GM18907 (cell line): ENCODE results near the gene KIF25.
"Not testable (repeated sequence)": the region's sequence is repeated elsewhere in the genome, so short reads cannot be mapped to it uniquely, and the experiment has no call there.

ENCODE experiments used
- ATAC-seq: cut with Tn5 transposase; IDR thresholded peaks from one replicate; pipeline ENCODE4 v1.9.1; 2021; ENCODE audit warnings: mild to moderate bottlenecking, moderate library complexity; ENCODE audit not compliant: unreplicated experiment

The KIF25 gene

GRCh38 chr6:167993169-167993568 is 4.3 kb upstream of the KIF25 start:
- no peak for ATAC-seq

- no peak for ATAC-seq
Measured at GRCh38 chr6:167993831-167994230, 3.6 kb upstream of the KIF25 start.

DNA sequence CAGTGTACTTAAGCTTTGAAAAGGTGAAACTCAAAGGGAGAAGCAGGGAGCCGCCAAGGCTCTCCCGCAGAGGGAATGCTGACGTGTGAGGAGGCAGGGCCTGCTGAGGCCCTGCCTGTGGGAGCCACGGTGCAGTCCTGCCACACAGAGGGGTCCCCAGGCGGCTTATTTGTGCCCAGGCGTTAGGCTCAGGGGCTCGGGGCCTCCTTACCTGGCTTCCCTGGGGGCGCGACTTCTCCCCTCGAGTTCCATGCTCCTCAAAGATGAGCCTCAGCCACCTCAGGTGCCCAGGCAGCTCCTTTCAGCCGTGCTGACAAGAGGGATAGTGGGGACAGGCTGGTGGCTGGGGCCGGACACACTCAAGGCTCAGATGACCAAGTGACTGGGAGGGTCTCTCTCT is 2.2 kb upstream of the KIF25 start:
- no peak for ATAC-seq

GRCh38 chr6:167995731-167996151 is 1.7 kb upstream of the KIF25 start:
- no peak for ATAC-seq

DNA sequence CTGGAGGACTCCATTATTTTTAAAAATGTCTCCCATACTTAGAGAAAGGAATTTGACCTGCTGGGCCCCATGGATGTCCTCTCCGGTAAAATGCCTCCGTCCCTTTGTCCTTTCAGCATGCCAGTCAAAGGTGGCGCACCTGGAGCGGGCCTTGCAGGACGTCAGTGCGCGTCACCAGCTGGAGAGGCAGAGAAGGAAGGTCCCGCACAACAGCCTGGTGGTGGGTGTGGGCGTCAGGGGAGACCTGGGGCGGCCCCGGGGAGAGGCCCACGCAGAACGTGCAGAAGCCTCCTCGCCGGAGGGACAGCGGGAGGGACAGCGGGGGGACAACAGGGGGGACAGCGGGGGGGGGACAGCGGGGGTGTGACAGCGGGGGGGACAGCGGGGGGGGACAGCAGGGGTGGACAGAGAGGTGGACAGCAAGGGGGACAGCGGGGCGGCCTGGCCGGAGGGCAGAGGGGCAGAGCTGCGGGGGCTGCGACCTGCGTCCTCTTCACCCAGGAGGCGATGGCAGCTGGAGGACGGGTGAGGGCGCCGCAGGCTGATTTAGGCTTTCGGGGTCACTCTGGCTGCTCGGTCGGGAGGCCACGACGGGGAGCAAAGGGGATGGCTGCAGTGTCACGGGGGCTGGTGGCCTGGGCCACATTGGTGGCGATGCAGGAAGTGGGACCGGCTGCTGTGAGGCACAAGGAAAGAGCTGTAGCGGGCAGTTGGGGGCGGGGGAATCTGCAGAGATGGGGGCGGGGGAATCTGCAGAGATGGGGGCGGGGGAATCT is 859 bp upstream of the KIF25 start:
- ATAC-seq = no peak

- ATAC-seq = no peak
Measured at GRCh38 chr6:167998215-167998614, 744 bp downstream of the KIF25 start.

DNA sequence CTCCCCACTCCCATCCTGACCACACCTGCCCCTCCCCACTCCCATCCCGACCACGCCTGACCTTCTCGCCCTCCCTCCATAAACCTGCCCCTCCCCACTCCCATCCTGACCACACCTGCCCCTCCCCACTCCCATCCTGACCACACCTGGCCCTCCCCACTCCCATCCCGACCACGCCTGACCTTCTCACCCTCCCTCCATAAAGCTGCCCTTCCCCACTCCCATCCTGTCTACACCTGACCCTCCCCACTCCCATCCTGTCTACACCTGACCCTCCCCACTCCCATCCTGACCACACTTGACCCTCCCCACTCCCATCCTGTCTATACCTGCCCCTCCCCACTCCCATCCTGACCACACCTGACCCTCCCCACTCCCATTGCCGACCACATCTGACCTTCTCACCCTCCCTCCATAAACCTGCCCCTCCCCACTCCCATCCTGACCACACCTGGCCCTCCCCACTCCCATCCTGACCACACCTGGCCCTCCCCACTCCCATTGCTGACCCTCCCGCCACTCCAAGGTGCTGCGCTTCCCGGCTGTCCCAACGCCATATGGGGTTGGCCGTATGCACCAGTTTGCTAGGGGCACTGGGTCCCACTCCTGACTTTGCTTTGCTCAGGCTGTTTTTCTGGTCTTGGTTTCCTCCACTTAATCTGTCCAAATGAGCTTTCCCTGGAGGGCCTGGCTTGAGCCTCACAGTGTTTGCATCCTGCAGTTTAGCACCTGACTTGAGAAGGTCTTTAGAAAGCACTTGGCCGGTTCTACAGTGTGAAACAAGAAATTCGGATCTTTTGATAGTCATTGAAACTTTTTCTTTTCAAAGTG is 2.9 kb downstream of the KIF25 start:
- ATAC-seq = no peak

DNA sequence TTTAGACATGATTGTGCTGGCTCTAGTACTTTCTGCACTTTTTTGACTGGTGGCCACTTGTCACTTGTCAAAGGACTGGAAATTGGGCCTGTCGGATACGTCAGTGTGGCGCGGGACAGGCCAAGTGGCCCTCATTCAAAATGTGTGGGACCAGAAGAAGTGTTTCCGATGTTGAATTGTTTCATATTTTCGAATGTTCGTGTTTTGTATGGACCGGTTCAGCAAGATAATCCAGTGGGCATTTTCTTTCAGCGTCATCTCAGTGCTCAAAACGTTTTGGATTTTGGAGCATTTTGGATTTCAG is 3.5 kb downstream of the KIF25 start:
- ATAC-seq = no peak

- not testable (repeated sequence) for ATAC-seq
Measured at GRCh38 chr6:168001514-168001913, 4.0 kb downstream of the KIF25 start.

DNA sequence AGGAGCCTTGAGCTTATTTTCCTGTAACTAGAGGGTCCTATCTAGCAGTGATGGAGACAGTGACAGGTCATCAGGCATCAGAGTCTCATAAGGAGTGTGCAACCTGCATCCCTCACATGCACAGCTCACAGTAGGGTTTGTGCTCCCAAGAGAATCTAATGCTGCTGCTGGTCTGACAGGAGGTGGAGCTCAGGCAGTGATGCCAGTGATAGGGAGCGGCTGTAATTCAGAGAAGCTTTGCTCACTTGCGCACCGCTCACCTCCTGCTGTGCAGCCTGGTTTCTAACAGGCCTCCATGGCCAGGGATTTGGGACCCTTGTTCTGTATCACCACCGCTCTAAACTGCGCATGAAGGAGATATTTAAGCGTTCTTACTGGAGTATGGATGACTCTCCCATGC is 5.3 kb downstream of the KIF25 start:
- ATAC-seq = no peak

DNA sequence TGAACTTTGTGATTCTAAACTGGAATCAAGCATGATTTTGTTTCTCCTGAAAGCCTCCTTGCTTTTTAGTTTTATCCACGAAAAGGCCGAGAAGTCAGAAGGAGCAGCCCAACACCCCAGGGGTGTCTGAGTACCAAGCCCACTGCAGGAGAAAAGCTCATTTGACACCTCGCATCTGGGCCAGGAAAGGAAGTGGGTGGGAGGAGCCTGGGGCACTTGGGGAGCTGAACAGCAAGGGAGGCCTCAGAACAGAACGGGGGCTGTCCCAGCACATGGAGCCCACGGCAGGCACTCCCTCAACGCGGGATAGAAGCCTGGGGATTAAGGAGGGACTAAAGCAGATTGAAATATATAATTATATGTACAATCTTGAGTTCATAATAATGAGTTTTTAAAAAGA is 6.6 kb downstream of the KIF25 start:
- ATAC-seq = no peak

- no peak for ATAC-seq
Measured at GRCh38 chr6:168004945-168005344, 7.5 kb downstream of the KIF25 start.

DNA sequence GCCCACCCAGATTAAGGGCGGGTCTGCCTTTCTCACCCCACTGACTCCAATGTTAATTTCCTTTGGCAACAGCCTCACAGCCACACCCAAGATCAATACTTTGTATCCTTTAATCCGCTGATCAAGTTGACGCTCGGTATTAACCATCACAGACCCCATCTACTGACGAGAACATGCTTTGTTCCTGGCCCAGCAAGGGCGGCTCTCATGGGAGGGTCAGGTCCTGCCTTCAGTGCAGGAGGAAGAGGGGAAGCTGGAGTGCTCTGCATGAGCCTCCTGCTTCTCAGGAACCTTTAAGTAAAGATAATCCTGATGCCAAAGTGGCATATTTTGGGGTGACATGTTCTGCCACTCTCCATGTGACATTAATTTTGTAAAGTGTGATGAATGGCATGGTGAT is 8.3 kb downstream of the KIF25 start:
- ATAC-seq = no peak

GRCh38 chr6:168007592-168008338 is 10.3 kb downstream of the KIF25 start:
- ATAC-seq = no peak

GRCh38 chr6:168009331-168009730 is 11.9 kb downstream of the KIF25 start:
- no peak for ATAC-seq

- ATAC-seq = no peak
Measured at GRCh38 chr6:168011291-168011690, 13.8 kb downstream of the KIF25 start.

DNA sequence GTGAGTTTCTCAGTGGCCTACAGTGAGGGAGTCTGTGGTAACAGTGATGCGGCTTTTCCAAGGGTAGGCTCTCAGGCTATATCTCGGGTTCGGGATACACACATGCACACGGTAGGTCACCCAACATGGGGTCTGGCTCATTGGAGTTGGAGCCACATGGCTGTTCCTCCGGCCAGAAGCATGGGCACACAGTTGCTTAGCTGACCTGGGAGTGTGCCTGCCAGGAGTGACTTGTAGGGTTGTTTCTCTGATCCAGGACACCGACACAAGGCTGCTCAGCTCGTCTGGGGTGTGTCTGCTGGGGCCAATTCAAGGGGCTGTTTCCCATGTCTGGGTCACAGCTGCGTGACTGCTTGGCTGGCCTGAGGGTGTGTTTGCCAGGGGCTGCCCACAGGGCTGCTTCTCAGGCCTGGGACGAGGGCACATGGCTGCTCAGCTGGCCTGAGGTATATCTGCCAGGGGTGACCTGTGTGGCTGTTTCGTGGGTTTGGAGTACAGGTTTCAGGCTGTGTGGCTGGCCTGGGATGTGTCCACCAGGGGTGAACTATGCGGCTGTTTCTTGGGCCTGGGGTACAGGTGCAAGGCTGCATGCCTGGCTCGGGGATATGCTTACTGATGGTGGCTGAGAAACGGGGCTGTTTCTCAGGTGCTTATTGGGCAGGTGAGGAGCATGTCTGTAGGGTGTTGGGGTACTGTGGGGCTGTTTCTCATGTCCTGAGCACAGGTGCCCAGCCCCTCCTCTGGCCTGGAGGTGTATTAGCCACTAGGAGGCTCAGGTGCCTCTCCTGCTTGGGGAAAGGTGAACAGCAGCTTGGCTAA is 15.2 kb downstream of the KIF25 start:
- ATAC-seq = no peak

DNA sequence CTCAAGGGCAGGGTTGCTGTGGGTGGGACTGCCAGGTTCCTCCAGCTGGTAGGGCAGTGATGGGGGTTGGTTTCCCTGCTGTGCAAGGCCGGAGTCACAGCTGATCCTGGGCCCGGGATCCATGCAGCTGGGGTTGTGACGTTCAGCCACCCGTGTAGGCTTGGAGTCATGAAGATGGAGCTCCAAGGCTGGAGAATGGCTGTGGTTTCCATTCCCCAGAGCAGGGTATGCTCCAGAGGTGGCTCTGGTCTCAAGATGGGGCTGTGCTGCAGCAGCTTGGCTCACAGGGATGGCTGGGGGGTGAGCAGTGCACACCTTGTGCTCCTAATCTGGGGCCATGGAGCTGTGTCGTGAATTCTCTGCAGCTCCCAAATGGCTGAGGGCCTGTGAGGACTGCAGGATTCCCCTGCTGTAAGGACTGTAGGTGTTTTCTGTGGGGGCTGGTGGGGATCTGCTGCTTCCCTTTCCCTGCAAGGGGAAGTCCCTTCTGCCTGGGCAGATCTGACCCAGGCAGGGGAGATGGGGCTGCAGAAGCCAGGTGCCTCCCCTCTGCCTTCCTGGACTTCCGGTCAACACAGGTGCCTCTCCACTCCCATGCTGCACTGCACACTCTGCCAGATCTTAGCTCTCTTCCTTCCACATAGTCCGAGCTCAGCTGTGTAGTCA is 15.9 kb downstream of the KIF25 start:
- no peak for ATAC-seq

- ATAC-seq = no peak
Measured at GRCh38 chr6:168014428-168014827, 17.0 kb downstream of the KIF25 start.

DNA sequence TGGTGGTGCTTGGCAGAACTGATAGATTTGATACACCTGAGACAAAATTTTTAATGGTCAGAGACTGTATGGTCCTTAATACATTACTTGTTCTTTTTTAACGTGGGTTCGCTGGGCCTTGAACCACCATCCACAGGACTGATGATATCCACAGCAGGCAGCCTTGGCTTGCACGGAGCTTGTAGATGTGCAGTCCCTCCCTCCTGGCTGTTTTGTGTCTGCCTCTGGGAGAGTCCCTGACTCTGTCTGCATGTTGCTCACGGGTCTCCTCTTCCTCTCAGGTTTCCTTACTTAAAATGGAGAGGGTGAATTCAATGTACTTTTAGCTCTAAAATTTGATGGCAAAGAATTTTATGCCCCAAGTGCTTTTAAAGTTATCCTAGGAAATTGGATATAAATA is 17.5 kb downstream of the KIF25 start:
- no peak for ATAC-seq
